SK-N-SH treated with all-trans-retinoic acid at 6 μM for 48 hours (cell line): ENCODE results near the gene DHTKD1.

Experiments used
- ARNTL ChIP-seq: fragments of 450-650 bp; formaldehyde crosslinking; IDR thresholded peaks from 2 replicates; pipeline ENCODE4 v1.5.0; 2020; ENCODE audit warnings: low read depth, mild to moderate bottlenecking, moderate library complexity, borderline replicate concordance
- BACH2 ChIP-seq: fragments of 250-450 bp; sonication (Bioruptor Pico); IDR thresholded peaks from 2 replicates; pipeline ENCODE4 v1.9.0; 2021; ENCODE audit warnings: mild to moderate bottlenecking, borderline replicate concordance
- CREB5 ChIP-seq: fragments of 250-450 bp; sonication (Bioruptor Pico); IDR thresholded peaks from 2 replicates; pipeline ENCODE4 v1.5.1; 2020; ENCODE audit warnings: low read depth, mild to moderate bottlenecking, moderate library complexity
- PPARA ChIP-seq: fragments of 250-450 bp; sonication (Bioruptor Pico); IDR thresholded peaks from 2 replicates; pipeline ENCODE4 v1.5.0; 2020; ENCODE audit warnings: mild to moderate bottlenecking, borderline replicate concordance
- RARB ChIP-seq: fragments of 250-450 bp; sonication (Bioruptor Pico); IDR thresholded peaks from 2 replicates; pipeline ENCODE4 v1.8.0; 2021; ENCODE audit warnings: mild to moderate bottlenecking, moderate library complexity
- TOX ChIP-seq: fragments of 250-450 bp; sonication (Bioruptor Pico); IDR thresholded peaks from 2 replicates; pipeline ENCODE4 v1.8.0; 2021; ENCODE audit warnings: mild to moderate bottlenecking, moderate library complexity, borderline replicate concordance
- ZFP3 ChIP-seq: fragments of 250-450 bp; sonication (Bioruptor Pico); IDR thresholded peaks from 2 replicates; pipeline ENCODE4 v1.5.0; 2020; ENCODE audit warnings: mild to moderate bottlenecking, moderate library complexity
- TF ChIP-seq, protein P1 (sequence below): fragments of 250-450 bp; sonication (Bioruptor Pico); IDR thresholded peaks from 2 replicates; pipeline ENCODE4 v1.5.0; 2020; ENCODE audit warnings: mild to moderate bottlenecking, moderate library complexity

DNA sequence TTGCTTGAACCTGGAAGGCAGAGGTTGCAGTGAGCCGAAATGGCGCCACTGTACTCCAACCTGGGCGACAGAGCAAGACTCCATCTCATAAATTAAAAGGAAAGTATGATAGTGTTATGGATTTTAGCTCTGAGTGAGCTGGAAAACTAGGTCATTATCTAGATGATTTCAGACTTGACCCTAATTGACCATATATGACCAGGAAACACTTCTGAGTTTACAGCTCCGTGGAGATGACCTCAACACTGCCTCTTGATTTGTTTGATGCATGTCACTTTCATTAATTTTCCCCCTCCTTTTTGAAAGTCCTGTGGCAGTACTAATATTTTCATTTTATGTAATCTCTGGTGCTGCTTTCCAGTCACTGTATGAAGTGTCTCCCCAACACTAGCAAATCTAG, 52.9 kb downstream of the DHTKD1 start:
- TF ChIP-seq ARNTL (CRISPR knock-in tag): no peak
- TF ChIP-seq, protein P1, sequence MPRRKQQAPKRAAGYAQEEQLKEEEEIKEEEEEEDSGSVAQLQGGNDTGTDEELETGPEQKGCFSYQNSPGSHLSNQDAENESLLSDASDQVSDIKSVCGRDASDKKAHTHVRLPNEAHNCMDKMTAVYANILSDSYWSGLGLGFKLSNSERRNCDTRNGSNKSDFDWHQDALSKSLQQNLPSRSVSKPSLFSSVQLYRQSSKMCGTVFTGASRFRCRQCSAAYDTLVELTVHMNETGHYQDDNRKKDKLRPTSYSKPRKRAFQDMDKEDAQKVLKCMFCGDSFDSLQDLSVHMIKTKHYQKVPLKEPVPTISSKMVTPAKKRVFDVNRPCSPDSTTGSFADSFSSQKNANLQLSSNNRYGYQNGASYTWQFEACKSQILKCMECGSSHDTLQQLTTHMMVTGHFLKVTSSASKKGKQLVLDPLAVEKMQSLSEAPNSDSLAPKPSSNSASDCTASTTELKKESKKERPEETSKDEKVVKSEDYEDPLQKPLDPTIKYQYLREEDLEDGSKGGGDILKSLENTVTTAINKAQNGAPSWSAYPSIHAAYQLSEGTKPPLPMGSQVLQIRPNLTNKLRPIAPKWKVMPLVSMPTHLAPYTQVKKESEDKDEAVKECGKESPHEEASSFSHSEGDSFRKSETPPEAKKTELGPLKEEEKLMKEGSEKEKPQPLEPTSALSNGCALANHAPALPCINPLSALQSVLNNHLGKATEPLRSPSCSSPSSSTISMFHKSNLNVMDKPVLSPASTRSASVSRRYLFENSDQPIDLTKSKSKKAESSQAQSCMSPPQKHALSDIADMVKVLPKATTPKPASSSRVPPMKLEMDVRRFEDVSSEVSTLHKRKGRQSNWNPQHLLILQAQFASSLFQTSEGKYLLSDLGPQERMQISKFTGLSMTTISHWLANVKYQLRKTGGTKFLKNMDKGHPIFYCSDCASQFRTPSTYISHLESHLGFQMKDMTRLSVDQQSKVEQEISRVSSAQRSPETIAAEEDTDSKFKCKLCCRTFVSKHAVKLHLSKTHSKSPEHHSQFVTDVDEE (CRISPR knock-in tag): no peak
- no peak for TF ChIP-seq BACH2 (CRISPR knock-in tag)
- no peak for TF ChIP-seq ZFP3 (CRISPR knock-in tag)
- no peak for TF ChIP-seq PPARA
- TF ChIP-seq TOX (CRISPR knock-in tag): no peak
- TF ChIP-seq CREB5 (CRISPR knock-in tag): no peak
- no peak for TF ChIP-seq RARB (CRISPR knock-in tag)
